ENCODE data around the gene CAAP1.
"Not testable (repeated sequence)": the region's sequence is repeated elsewhere in the genome, so short reads cannot be mapped to it uniquely, and the experiment has no call there.

The CAAP1 gene, protein sequence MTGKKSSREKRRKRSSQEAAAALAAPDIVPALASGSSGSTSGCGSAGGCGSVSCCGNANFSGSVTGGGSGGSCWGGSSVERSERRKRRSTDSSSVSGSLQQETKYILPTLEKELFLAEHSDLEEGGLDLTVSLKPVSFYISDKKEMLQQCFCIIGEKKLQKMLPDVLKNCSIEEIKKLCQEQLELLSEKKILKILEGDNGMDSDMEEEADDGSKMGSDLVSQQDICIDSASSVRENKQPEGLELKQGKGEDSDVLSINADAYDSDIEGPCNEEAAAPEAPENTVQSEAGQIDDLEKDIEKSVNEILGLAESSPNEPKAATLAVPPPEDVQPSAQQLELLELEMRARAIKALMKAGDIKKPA

DNA sequence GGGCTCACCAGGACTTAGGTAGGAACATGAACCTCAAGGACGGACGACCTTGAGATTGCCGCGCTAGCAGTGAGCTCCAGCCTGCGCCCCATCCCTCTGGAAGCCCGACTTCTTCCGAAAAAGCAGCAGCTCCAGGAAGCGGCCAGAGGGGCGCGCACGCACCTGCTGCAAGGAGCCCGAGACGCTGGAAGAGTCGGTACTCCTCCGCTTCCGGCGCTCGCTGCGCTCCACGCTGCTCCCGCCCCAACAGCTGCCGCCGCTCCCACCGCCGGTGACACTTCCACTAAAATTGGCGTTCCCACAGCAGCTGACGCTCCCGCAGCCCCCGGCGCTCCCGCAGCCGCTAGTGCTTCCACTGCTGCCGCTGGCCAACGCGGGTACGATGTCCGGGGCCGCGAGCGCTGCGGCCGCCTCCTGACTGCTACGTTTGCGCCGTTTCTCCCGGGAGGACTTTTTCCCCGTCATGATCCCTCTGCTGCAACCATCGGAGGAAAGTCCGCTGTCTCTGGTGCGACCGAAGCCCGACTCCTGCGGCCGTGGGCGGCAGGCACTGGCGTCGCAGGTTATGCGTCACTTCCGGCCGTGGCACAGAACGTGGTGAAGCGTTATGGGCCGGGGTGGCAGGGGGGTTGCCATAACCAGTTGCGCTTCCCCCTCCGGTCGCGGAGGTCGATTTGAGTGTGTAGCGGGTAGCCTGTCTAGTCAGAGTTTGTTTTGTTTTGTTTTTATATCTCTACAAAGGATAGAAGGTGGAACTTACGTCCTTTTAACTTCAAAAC, at the start of gene CAAP1:
CAAP1 (minus strand) TSS at position 552 of the 779 bp plus-strand sequence; CDS start at position 465, 87 bp downstream.
- peak; percentile 89 for DNase-seq

DNA sequence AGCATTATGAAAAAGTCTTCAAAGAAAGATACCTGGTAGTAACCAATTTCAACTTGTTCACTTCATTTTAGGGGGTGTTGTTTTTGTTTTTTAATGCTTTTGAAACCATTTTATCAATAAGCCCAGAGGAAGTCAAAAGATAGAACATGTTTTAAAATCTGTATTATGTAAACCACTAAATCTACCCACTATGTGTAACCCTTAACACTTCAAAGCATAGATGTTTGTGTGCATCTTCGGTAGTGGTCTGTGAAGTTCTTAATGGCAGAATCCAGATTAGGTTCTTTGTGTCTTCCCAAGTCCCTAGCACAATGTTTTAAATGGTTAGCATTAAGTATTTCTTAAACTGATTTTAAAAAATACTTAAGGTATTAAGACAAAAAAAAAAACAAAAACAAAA, 48.2 kb upstream of the CAAP1 start:
- DNase-seq: no peak

DNA sequence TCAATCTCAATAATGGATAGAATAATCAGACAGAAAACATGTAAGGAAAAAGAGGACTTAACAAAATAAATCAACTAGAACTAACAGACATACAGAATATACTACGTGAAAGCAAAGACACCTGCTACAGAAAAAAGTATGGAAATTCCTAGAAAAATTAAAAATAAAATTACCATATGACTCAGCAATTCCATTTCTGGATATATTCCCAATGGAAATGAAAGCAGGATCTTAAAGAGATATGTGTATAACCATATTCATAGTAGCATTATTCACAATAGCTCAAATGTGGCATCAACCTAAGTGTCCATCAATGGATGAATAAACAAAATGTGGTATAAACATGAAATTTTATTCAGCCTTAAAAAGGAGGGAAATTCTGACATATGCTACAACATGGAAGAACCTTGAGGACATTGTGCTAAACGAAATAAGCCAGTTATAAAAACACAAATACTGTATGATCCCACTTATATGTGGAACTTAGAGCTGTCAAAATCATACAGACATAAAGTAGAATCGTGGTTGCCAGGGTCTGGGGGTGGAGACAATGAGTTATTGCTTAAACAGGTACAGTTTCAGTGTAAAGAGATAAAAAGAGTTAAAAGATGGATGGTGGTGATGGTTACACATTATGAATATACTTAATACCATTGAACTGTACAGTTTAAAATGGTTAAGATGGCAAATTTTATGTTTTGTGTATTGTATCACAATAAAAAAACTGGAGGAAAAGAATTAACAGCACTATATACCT, 47.5 kb upstream of the CAAP1 start:
- no peak for DNase-seq

DNA sequence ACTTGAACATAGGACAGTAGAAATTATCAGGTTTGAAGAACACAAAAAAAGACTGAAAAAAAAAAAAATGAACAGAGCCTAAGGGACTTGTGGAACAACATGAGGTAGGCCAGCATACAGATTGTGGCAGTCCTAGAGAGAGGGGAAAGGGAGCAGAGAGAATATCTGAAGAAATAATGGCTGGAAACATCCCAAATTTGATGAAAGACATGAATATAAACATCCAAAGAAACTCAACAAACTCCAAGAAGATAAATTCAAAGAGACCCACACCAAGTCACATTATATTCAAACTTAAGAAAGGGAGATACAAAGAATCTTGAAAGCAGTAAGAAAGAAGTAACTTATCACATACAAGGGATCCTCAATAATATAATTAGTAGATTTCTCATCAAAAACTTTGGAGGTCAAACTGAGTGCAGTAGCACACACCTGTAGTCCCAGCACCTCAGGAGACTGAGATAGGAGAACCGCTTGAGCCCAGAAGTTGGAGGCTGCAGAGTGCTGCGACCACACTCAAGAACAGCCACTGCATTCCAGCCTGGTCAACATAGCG, 45.3 kb upstream of the CAAP1 start:
- no peak for DNase-seq

DNA sequence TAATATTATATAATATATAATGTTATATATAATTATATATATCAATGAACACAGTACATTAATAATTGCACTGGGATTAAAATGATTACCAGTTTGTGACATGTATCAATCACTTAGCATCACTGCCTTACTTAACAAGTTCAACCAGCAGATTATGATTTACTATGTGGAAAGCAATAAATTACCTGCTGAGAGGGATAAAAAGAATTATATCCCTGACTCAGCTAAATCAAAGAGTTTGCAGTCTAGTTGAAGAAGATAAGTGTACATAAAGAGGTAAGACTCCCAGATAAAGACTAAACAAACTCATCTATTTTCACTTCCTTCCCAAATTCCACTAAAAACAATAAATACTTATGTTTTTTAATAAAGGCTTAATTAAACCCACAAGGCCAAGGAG, 43.2 kb upstream of the CAAP1 start:
- DNase-seq: no peak

DNA sequence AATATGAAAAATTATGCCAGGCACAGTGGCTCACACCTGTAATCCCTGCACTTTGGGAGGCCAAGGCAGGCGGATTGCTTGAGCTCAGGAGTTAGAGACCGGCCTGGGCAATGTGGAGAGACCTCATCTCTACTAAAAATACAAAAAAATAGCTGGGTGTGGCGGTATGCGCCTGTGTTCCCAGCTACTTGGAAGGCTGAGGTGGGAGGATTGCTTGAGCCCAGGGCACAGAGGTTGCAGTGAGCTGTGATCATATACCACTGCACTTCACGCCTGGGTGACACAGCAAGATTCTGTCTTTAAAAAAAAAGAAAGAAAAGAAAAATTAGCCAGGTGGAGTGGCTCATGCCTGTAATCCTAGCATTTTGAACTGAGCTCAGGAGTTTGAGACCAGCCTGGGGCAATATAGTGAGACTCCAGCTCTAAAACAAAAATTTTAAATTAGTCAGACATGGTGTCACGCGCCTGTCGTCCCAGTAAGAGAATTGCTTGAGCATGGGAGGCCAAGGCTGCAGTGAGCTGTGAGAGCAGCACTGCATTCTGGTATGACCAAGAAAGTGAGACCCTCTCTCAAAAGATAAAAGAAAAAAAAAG, 36.4 kb upstream of the CAAP1 start:
- no peak for DNase-seq

DNA sequence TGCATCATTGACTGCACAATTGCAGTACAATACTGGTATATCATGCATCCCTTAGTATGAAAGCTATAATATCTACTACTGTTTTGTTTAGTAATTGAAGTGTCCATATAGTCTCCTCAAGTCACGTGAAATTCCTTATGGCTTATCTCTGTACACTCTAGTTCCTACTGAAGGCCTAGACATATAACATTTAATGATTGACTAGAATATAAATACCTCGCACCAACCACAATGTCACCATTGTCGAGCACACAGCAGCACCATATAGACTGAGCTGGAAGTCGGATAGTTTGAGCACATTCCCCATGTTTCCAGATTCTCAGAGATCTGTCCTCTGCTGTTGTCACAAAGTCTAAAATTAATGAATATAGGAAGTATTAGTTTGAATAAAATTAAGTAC, 33.0 kb upstream of the CAAP1 start:
- no peak for DNase-seq

DNA sequence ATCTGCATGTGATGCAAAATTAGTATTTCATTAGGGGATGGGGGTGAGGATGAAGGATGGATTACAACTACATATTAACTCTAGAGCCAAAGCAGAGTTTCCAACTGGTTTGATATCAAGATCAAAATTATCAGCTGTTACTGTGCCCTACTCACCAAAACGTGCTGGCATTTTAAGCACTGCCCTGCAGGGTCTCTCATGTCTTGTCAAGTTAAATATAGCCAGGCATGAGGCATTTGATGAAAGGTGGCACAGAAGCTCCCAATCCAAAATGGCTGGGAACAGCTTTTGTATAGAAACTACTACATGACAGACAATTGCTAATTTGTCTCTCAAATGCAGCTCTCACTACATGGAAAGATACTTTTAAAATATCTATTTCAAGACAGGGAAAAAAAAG, 27.1 kb upstream of the CAAP1 start:
- DNase-seq: no peak

DNA sequence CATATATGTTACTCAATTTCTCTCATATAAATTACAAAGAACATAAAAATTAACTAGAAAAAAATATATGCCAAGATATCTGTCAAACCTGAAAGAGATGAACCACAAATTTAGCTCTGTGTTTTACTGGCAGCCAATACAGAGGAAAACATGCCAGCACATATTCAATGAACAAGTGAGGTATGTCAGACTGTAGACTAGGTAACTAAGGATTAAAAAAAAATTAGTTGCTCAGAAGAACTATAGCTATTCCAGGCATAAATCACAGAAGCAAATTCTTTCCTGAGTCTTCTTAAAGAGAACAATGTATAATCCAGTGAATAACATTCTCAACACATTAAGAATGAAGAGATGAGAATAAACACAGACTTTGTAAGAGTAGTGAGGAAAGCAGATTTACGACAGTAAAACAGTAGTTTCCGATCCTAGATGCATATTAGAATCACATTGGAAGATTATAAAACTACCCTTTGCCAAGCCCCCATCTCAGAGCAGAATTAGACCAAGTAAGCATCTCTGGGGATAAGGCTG, 20.6 kb upstream of the CAAP1 start:
- no peak for DNase-seq

DNA sequence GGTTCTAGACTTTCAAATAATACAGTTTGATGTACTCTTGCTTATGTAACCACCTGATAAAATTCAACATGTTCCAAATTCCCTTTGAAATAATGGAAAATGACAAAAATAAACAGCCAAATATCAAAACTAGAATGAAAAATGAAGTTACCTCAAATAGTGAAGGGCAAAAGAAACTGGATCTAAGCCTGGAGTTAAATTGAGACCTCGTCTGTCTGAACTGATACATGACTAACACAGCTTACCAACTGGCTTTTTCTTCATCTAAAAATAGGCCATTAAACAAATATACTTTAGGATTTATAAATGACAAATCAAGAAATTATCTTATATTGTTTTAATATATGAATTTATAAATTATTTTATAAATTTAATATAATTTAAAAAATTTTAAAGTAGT, 12.1 kb upstream of the CAAP1 start:
- no peak for DNase-seq

DNA sequence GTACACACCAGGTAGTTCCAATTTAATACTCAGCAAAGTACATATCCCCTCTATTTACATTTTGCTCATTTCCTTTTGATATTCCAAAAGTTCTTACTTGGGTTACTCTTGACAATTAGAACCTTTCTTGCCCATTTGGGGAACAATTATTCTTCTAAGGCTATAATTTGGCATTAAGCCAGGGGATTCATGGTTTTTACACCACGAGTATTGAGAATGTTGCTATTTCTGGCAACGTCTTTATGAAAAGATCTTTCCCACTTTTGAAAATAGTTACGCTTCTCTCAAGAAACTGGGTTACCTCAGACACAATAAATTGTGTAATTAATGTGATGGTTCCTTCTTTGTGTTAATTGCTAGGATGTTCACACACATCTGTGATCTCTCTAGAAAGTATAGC, 11.5 kb upstream of the CAAP1 start:
- DNase-seq: no peak

DNA sequence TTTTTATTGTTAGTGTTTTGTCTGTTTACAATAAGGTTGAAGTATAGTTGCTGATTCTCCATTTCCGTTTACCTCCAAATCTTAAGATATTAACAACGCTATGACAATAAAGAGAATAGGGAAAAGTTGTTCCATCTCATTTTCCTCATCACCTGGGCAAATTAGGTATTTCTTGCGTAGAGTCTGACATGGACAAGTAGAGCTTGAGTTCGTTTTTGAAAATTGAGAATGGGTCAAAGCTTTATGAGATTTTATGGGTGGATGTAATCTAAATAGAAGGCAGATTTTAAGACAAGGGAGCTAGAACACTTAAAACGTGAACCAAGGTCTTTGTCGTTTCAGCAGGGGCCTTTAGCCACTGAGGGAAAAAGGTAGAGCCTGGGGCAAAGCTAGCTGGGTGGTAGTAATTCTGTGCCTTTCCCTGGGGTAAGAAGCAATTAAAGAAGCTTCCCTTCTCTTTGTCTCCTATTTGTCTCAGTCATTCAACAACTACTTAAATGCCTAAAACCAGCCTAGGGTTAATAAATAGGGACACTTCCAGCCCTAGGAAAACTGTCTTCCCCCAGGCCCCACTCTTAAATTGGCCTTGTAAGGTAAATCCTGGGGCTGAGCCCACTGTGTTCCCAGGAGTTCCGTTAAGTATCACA, 551 bp upstream of the CAAP1 start:
- no peak for DNase-seq

DNA sequence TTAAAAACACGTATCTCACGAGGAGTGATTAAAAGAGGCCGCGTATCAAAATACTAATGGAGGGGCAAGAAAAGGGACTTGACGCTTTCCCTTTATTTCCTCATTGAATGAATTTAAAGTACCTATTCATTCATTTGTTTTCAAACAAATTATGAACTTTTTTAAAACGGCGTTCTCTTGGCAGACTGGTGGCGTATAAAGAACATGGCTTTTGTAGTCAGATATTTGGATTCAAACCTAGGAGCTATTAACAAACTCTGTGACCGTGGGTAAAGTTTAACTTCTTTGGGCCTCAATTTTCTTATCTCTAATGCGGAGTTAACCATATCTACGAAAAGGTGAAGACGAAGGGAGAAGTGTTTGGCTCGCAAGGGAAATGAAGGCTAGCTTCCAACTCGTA, 876 bp downstream of the CAAP1 start:
- DNase-seq: no peak

DNA sequence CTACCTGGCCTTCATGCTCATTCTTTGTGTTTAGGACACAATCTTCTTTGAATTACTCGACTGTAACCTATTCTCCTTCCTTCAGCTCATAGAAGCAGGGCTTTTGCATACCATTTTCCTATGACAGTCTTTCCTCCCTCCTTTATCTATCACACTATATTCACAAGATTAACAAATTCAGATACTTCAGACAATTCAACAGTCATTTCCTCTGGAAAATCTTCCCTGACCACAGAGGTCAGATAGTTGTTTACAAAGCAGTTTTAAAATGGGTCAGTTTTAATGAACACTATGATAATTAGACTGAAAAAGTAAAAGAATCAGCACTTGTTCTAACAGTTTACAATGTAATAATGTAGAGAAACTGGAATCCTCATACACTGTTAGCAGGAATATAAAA, 4.3 kb downstream of the CAAP1 start:
- DNase-seq: no peak

DNA sequence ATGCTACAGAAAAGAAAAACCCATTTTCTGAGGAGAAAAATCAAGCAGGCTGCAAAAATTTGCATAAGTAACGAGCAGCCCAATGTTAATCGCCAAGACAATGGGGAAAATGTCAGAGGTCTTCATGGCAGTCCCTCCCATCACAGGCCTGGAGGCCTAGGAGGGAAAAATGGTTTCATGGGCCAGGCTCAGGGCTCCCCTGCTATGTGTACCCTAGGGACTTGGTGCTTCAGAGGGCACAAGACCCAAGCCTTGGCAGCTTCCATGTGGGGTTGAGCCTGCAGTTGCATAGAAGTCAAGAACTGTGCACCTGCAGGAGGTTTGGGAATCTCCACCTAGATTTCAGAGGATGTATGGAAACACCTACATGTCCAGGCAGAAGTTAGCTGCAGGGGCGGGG, 10.4 kb downstream of the CAAP1 start:
- DNase-seq: no peak

DNA sequence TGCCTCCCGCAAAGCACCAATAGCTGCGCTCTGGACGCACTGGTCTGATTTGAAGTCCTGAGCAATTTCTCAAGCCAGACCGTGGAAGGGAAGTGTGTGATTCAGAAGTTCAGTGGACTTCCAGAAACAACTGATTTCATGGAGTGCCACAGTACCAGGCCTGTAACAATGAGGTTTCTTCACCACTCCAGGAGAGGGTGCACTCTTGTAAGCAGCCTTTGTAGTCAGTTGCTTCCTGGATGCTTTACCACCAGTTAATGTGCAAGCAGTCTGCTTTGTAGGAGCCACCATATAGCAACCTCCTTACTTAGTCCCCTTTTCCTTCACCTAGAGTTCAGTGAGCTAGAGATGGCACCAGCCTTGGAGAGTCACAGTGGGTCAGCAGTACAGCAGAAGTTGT, 12.3 kb downstream of the CAAP1 start:
- DNase-seq: no peak

DNA sequence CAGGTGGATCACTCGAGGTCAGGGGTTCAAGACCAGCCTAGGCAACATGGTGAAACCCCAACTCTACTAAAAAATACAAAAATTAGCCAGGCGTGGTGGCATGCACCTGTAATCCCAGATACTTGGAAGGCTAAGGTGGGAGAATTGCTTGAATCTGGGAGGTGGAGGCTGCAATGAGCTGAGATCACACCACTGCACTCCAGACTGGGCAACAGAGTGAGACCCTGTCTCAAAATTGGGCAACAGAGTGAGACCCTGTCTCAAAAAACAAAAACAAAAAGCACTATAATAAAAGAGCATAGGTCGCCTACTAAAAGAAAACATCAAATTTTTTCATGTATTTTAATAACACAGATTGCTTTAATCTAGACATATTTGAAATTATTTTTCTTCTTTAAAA, 17.4 kb downstream of the CAAP1 start:
- not testable (repeated sequence) for DNase-seq

DNA sequence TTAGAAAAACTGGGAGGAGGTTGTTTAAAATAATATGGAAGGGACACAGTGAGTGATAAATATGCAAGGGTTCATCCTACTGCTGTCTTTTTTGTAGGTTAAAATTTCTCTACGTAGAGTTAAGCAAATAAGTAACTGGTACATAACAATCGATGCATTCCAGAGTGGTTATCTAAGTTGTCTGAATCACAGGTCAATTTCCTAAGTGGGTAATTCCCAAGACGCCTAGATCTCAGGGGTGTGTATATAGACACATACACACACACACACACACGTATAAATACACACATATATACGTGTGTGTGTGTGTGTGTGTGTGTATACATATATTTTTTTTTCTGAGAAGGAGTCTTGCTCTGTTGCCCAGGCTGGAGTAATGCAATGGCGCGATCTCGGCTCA, 22.3 kb downstream of the CAAP1 start:
- no peak for DNase-seq

DNA sequence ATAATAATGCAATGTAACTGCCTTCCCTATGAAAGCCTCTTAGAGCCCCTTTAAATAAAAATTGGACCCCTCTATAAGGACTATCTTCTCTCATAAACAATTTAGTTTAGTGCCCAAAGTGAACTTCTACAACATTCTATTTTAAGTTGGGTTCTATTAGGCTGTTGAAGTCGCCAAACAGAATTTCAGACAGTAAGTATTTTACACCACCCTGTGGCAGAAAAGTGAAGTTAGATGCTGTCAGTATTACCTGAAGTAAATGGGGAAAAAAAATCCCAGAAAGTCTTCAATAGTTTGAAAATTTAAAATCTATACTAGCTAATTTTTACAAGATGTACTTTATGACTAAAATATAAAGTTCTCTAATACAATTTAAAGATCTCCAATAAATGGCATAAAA, 29.5 kb downstream of the CAAP1 start:
- DNase-seq: no peak

DNA sequence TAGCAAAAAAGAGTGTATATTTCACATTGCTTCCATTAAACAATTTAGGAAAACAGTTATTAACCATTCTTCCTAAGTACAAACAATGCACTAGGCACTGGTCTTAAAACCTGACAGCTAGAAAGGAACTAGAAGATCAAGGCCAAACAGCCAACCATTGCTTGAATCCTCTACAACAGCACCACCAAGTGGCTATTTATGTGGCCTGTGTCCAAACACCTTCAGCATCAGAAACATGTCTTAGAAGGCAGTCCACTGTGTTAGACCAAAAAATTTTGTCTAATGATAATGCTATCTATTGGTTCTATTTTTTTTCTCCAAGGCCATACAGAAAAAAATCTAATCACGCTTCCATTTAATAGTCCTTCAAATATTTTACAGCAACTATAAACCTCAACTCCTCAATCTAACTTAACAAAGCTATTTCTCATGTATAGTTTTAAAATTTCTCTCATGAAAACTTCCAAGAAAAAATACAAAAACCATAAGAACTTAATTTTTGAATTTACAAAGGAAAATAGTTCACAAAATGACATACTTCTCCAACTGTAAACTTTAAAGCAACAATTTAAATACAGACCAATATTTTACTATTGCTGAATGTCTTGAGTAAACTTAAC, 36.1 kb downstream of the CAAP1 start:
- no peak for DNase-seq

DNA sequence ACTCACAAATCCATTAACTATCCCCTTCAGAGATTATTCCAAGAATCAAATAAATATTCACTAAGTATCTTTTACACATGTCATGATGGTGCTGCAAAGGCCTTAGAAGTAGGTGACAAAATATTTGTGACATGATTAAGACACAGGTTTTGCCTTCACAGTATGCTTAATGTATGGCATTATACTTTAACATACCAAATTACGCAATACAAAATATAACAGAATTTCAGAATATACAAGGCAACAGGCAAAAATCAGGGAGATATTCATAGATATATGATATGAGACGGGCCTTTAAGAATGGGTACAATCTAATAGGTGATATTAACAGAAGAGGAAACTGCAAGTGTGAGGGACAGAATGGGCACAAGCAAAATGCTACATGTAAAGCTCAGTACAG, 41.6 kb downstream of the CAAP1 start:
- no peak for DNase-seq

DNA sequence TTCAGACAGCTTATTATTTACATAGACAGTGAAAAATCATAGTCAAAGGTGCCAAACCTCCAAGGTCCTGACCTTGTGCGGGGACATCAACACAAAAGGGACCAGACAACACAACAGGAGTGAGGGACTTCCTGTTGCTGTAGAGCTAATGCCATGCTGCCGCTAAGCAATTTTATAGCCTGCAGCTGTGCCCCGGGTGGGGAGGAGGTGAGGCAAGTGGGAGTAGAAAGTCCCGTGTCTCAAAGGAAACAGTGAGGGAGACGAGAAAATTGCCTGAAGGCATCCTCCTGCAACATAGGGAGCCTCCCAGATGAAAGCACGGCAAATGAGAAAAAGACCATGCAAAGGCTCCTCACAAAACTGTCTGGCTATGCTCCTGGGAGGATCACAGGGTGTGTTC, 58.8 kb downstream of the CAAP1 start:
- no peak for DNase-seq

Data from activated T-cell treated with anti-CD3 and anti-CD28 coated beads, Interleukin-2, amount 50 U/mL, for 1 hour (primary cell).